SK-N-SH (cell line): Measurements from ENCODE around the gene PTGDS. TPM values are rescaled to one million over a fixed set of nuclear protein-coding genes. Genes with fewer than 3 reads are reported as not detected.

Experiments used
- CTCF ChIA-PET: fragments of 300-600, 350-600 bp; formaldehyde crosslinking; extraction: SDS; loops from one replicate; lab custom pipeline; 2021; lab: Yijun Ruan, JAX
- POLR2A ChIA-PET: fragments of 350-600 bp; sonication (Branson Sonifier 250); formaldehyde crosslinking; extraction: SDS; loops from one replicate; lab custom pipeline; 2020; ENCODE audit warnings: antibody characterized with exemption, inconsistent platforms; lab: Yijun Ruan, JAX
- DNase-seq: peaks from one replicate; pipeline ENCODE4 v3.0.0; 2012
- H2AFZ ChIP-seq: fragments of 200-600 bp; sonication (generic); 2 replicates; pipeline ENCODE4 v1.8.1; 2016; ENCODE audit warnings: antibody characterized with exemption, mild to moderate bottlenecking, low read depth
- H3F3A ChIP-seq: fragments of 200-600 bp; sonication (generic); replicated peaks from 2 replicates; pipeline ENCODE3; 2016; ENCODE audit warnings: antibody characterized with exemption, mild to moderate bottlenecking; ENCODE audit not compliant: insufficient read depth
- H3K27ac ChIP-seq, 2 experiments: fragments of 200-500 bp in 1 of 2; fragments of 200-600 bp in 1 of 2; sonication (Bioruptor generic) in 1 of 2; sonication (generic), shearing (Covaris generic) in 1 of 2; 2 replicates each; pipeline versions ENCODE4 v1.5.1 to v1.6.1; 2014 to 2016; ENCODE audit warnings: low read depth in 2 of 2, inconsistent platforms in 1 of 2, low read length in 1 of 2, mild to moderate bottlenecking in 1 of 2, mixed read lengths in 1 of 2
- H3K27me3 ChIP-seq: fragments of 200-600 bp; sonication (generic), shearing (Covaris generic); 2 replicates; pipeline ENCODE4 v1.6.1; 2016; ENCODE audit warnings: mixed run types; ENCODE audit not compliant: insufficient read depth
- H3K36me3 ChIP-seq, 2 experiments: fragments of 200-500 bp in 1 of 2; fragments of 200-600 bp in 1 of 2; sonication (Bioruptor generic) in 1 of 2; sonication (generic) in 1 of 2; replicated peaks in 1 of 2; 2 replicates each; pipeline versions ENCODE3 to v1.5.1; 2014 to 2016; ENCODE audit warnings: low read length in 1 of 2, mild to moderate bottlenecking in 1 of 2; ENCODE audit not compliant: insufficient read depth in 2 of 2, control insufficient read depth in 1 of 2
- H3K4me1 ChIP-seq, 2 experiments: fragments of 200-500 bp in 1 of 2; fragments of 200-600 bp in 1 of 2; sonication (Bioruptor generic) in 1 of 2; sonication (generic), shearing (Covaris generic) in 1 of 2; 2 replicates each; pipeline versions ENCODE4 v1.5.1 to v1.6.1; 2014 to 2016; ENCODE audit warnings: low read depth in 1 of 2, low read length in 1 of 2, mixed run types in 1 of 2; ENCODE audit not compliant: insufficient read depth in 2 of 2, control insufficient read depth in 1 of 2
- H3K4me2 ChIP-seq: fragments of 200-600 bp; sonication (generic), shearing (Covaris generic); 2 replicates; pipeline ENCODE4 v1.6.1; 2017; ENCODE audit warnings: mixed run types
- H3K4me3 ChIP-seq, 2 experiments: fragments of 200-500 bp in 1 of 2; fragments of 200-600 bp in 1 of 2; sonication (Bioruptor generic) in 1 of 2; sonication (generic), shearing (Covaris generic) in 1 of 2; 2 replicates each; pipeline versions ENCODE4 v1.5.1 to v1.8.1; 2014 to 2016; ENCODE audit warnings: low read depth in 2 of 2, inconsistent platforms in 1 of 2, low read length in 1 of 2, mild to moderate bottlenecking in 1 of 2, mixed read lengths in 1 of 2, moderate library complexity in 1 of 2
- H3K79me2 ChIP-seq: fragments of 200-600 bp; sonication (generic); 2 replicates; pipeline ENCODE4 v1.8.1; 2017; ENCODE audit warnings: mild to moderate bottlenecking; ENCODE audit not compliant: insufficient read depth
- H3K9ac ChIP-seq: fragments of 200-600 bp; sonication (generic); 2 replicates; pipeline ENCODE4 v1.6.1; 2017; ENCODE audit warnings: mixed run types
- H3K9me2 ChIP-seq: fragments of 200-600 bp; sonication (generic); 2 replicates; pipeline ENCODE4 v1.6.1; 2017; ENCODE audit warnings: mixed run types
- H3K9me3 ChIP-seq: fragments of 200-600 bp; sonication (generic); 2 replicates; pipeline ENCODE4 v1.6.1; 2017; ENCODE audit warnings: mixed run types, mild to moderate bottlenecking, moderate library complexity
- H4K20me1 ChIP-seq: fragments of 200-600 bp; sonication (generic); 2 replicates; pipeline ENCODE4 v1.6.1; 2017; ENCODE audit warnings: mild to moderate bottlenecking, mixed run types; ENCODE audit not compliant: insufficient read depth
- CHD2 ChIP-seq: fragments of 150-350 bp; IDR thresholded peaks from 2 replicates; pipeline ENCODE4 v1.6.1; 2018; ENCODE audit warnings: low read length; ENCODE audit not compliant: partially characterized antibody
- ELF1 ChIP-seq: IDR thresholded peaks from 2 replicates; pipeline ENCODE4 v1.4.0; 2012
- FOSL2 ChIP-seq: IDR thresholded peaks from 2 replicates; pipeline ENCODE4 v1.4.0; 2012; ENCODE audit warnings: low read depth, mild to moderate bottlenecking, moderate library complexity, borderline replicate concordance
- FOXM1 ChIP-seq: IDR thresholded peaks from 2 replicates; pipeline ENCODE4 v1.4.0; 2012; ENCODE audit warnings: low read depth, mild to moderate bottlenecking
- GABPA ChIP-seq: IDR thresholded peaks from 2 replicates; pipeline ENCODE4 v1.4.0; 2012; ENCODE audit warnings: low read depth, mild to moderate bottlenecking
- GATA2 ChIP-seq: sonication (generic); formaldehyde crosslinking; IDR thresholded peaks from 2 replicates; pipeline ENCODE4 v1.5.0; 2020; ENCODE audit warnings: mild to moderate bottlenecking, missing genetic modification reagents
- IRF3 ChIP-seq: fragments of 150-350 bp; IDR thresholded peaks from 2 replicates; pipeline ENCODE4 v1.6.1; 2016; ENCODE audit warnings: mild to moderate bottlenecking, low read depth, low read length
- MAX ChIP-seq: IDR thresholded peaks from 2 replicates; pipeline ENCODE4 v1.4.0; 2012; ENCODE audit warnings: low read depth
- MEF2A ChIP-seq: IDR thresholded peaks from 2 replicates; pipeline ENCODE4 v1.4.0; 2012; ENCODE audit warnings: low read depth, borderline replicate concordance
- MXI1 ChIP-seq: IDR thresholded peaks from 2 replicates; pipeline ENCODE4 v1.6.1; 2012; ENCODE audit warnings: mild to moderate bottlenecking, low read depth, low read length, improper control_type of control experiment
- NFIC ChIP-seq: IDR thresholded peaks from 2 replicates; pipeline ENCODE4 v1.4.0; 2012; ENCODE audit warnings: borderline replicate concordance
- NRF1 ChIP-seq: IDR thresholded peaks from 2 replicates; pipeline ENCODE4 v1.6.1; 2012; ENCODE audit warnings: low read depth, mild to moderate bottlenecking, low read length
- POLR2AphosphoS5 ChIP-seq: IDR thresholded peaks from 2 replicates; pipeline ENCODE4 v1.6.1; 2012; ENCODE audit warnings: low read depth, low read length
- RAD21 ChIP-seq: IDR thresholded peaks from 2 replicates; pipeline ENCODE4 v1.6.1; 2012; ENCODE audit warnings: mild to moderate bottlenecking, low read length
- RCOR1 ChIP-seq: fragments of 150-350 bp; IDR thresholded peaks from 2 replicates; pipeline ENCODE4 v1.6.1; 2017; ENCODE audit warnings: antibody characterized with exemption, low read length
- RXRA ChIP-seq: IDR thresholded peaks from 2 replicates; pipeline ENCODE4 v1.4.0; 2012; ENCODE audit warnings: low read depth, mild to moderate bottlenecking, borderline replicate concordance
- SIN3A ChIP-seq: IDR thresholded peaks from 2 replicates; pipeline ENCODE4 v1.6.1; 2012; ENCODE audit warnings: low read depth, mild to moderate bottlenecking, low read length, moderate library complexity, borderline replicate concordance
- SMC3 ChIP-seq: IDR thresholded peaks from 2 replicates; pipeline ENCODE4 v1.6.1; 2012; ENCODE audit warnings: low read depth, low read length, improper control_type of control experiment
- TAF1 ChIP-seq: IDR thresholded peaks from 2 replicates; pipeline ENCODE4 v1.6.1; 2012; ENCODE audit warnings: low read depth, mild to moderate bottlenecking, low read length, moderate library complexity, borderline replicate concordance
- TEAD4 ChIP-seq: IDR thresholded peaks from 2 replicates; pipeline ENCODE4 v1.4.0; 2012; ENCODE audit warnings: mild to moderate bottlenecking, borderline replicate concordance; ENCODE audit not compliant: insufficient read depth
- USF2 ChIP-seq: fragments of 150-350 bp; IDR thresholded peaks from 2 replicates; pipeline ENCODE4 v1.6.1; 2017; ENCODE audit warnings: antibody characterized with exemption, low read length, low read depth, borderline replicate concordance
- YY1 ChIP-seq: IDR thresholded peaks from 2 replicates; pipeline ENCODE4 v1.4.0; 2012; ENCODE audit warnings: low read depth, mild to moderate bottlenecking
- WGBS: methylation state at CpG from one replicate; pipeline ENCODE4 v1.1.6; 2017; ENCODE audit warnings: low lambda C conversion rate; 5-methylcytosine and 5-hydroxymethylcytosine counted together
- polyA plus RNA-seq, 3 experiments: library from polyadenylated mRNA; depleted of rRNA; stranded (reverse); fragments of >200 nt; gene quantifications; 2 replicates each; pipeline ENCODE4 v1.2.3, GENCODE V29; 2012
- TF ChIP-seq, protein P1 (sequence below): IDR thresholded peaks from 2 replicates; pipeline ENCODE4; 2012
- TF ChIP-seq, protein P2 (sequence below): IDR thresholded peaks from 2 replicates; pipeline ENCODE4 v1.6.1; 2012; ENCODE audit warnings: mild to moderate bottlenecking, low read depth, low read length, moderate library complexity
- TF ChIP-seq, protein P3 (sequence below): IDR thresholded peaks from 2 replicates; pipeline ENCODE4 v1.4.0; 2012; ENCODE audit warnings: low read depth, borderline replicate concordance

PTGDS gene
- polyA plus RNA-seq, 1 of the 3 experiments (the other 2 are of a cell fraction), result not detected

DNA sequence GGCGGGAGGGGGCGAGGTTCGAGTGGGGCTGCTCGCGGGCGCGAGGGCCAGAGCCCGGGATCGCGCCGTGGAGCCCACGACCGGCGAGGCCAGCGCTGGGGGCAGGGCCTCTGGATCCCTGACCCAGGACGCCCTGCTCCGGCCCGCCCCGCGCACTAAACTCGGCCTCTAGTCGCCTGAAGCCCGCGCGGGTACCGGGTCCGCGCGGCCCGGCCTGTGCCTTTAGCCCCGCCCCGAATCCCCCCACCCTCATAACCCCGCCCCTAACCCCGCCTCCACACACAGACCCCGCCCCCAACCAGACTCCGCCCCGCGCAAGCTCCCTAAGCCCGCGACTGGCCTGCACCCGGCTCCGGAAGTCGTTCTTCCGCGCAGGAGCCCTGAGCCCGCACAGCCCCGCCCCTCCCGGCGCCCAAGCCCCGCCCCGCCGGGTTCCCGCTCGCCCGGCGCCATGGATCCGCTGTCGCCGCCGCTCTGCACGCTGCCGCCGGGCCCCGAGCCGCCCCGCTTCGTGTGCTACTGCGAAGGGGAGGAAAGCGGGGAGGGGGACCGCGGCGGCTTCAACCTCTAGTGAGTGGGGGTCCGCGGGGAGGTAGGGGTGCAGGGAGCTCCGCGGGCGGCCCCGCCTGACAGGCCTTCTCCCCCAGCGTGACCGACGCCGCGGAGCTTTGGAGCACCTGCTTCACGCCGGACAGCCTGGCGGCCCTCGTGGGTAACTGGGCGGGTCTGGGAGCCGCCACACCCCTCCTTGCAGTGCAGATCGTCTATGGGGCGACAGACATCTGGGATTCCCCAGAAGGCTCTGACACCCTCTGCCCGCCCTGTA is 14.9 kb downstream of the PTGDS start, which contains the start of gene PAXX:
TSS of gene PAXX (plus strand) at position 430 of the 826 bp plus-strand sequence. CDS start at position 452, 22 bp downstream.
- 0 out of 2 replicates have a peak, but pooled peaks cover 3% of the 10 kb centered on the region for H4K20me1 ChIP-seq
- 6% methylated on average over 25 of the region's 92 CpGs for WGBS
- H3F3A ChIP-seq, result no peaks in the 10 kb centered on the region
- no peaks in the 10 kb centered on the region for H3K27me3 ChIP-seq
- H3K9me3 ChIP-seq, result no peaks in the 10 kb centered on the region
- H3K9me2 ChIP-seq, result no peaks in the 10 kb centered on the region
- H3K4me3 ChIP-seq, result peak within 1 kb of the TSS; percentile 80 to 85
- peak within 1 kb of the TSS in 1 of 2 experiments; percentile 56; a peak in 2 of 4 replicates for H3K27ac ChIP-seq
- peaks cover 18% of the 10 kb centered on the region; the same call in 1 of the 2 replicates for H3K79me2 ChIP-seq
- peak; percentile 100 for DNase-seq
- H3K4me1 ChIP-seq, result peaks cover 9 to 24% of the 10 kb centered on the region in 2 experiments; a peak in 3 of 4 replicates
- peak within 1 kb of the TSS; percentile 95 for H3K4me2 ChIP-seq
- peak within 1 kb of the TSS; percentile 75 for H3K9ac ChIP-seq
- ChIA-PET CTCF (interaction anchor here (0.6 to 6.8 kb wide), 10 partner anchors 10 to 74 kb away, joined by 3 to 68 read pairs (median 4); partner anchors contain the start of genes ABCA2, C8G, FBXW5 and FUT7), POLR2A (interaction anchor here (0.6 to 1.8 kb wide), 3 partner anchors 22 to 48 kb away, joined by 3 to 7 read pairs (median 4); partner anchors contain the start of gene FBXW5)
- peak within 1 kb of the TSS; percentile 89 for H2AFZ ChIP-seq
- peaks cover 0 to 7% of the 10 kb centered on the region in 2 experiments for H3K36me3 ChIP-seq
- TF ChIP-seq, protein P1, sequence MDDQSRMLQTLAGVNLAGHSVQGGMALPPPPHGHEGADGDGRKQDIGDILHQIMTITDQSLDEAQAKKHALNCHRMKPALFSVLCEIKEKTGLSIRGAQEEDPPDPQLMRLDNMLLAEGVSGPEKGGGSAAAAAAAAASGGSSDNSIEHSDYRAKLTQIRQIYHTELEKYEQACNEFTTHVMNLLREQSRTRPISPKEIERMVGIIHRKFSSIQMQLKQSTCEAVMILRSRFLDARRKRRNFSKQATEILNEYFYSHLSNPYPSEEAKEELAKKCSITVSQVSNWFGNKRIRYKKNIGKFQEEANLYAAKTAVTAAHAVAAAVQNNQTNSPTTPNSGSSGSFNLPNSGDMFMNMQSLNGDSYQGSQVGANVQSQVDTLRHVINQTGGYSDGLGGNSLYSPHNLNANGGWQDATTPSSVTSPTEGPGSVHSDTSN, result no peak
- TF ChIP-seq GATA2 (CRISPR knock-in tag) (no peak), FOXM1 (no peak), MAX (peak; percentile 45), IRF3 (no peak), FOSL2 (no peak), GABPA (peak; percentile 47; the same call in 1 of the 2 replicates), ELF1 (peak; percentile 49; the same call in 1 of the 2 replicates), RAD21 (no peak), RCOR1 (no peak), NRF1 (peak; percentile 69), RXRA (no peak), MEF2A (no peak), TEAD4 (no peak), YY1 (peak; percentile 56; the same call in 1 of the 2 replicates), MXI1 (peak; percentile 91), POLR2AphosphoS5 (0 out of 2 replicates have a peak, but pooled peaks have one; percentile 39), CHD2 (no peak), TAF1 (no peak; the same call in 1 of the 2 replicates), SIN3A (no peak), USF2 (no peak), SMC3 (no peak), NFIC (no peak)
- TF ChIP-seq, protein P2, sequence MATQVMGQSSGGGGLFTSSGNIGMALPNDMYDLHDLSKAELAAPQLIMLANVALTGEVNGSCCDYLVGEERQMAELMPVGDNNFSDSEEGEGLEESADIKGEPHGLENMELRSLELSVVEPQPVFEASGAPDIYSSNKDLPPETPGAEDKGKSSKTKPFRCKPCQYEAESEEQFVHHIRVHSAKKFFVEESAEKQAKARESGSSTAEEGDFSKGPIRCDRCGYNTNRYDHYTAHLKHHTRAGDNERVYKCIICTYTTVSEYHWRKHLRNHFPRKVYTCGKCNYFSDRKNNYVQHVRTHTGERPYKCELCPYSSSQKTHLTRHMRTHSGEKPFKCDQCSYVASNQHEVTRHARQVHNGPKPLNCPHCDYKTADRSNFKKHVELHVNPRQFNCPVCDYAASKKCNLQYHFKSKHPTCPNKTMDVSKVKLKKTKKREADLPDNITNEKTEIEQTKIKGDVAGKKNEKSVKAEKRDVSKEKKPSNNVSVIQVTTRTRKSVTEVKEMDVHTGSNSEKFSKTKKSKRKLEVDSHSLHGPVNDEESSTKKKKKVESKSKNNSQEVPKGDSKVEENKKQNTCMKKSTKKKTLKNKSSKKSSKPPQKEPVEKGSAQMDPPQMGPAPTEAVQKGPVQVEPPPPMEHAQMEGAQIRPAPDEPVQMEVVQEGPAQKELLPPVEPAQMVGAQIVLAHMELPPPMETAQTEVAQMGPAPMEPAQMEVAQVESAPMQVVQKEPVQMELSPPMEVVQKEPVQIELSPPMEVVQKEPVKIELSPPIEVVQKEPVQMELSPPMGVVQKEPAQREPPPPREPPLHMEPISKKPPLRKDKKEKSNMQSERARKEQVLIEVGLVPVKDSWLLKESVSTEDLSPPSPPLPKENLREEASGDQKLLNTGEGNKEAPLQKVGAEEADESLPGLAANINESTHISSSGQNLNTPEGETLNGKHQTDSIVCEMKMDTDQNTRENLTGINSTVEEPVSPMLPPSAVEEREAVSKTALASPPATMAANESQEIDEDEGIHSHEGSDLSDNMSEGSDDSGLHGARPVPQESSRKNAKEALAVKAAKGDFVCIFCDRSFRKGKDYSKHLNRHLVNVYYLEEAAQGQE, result no peak
- TF ChIP-seq, protein P3, sequence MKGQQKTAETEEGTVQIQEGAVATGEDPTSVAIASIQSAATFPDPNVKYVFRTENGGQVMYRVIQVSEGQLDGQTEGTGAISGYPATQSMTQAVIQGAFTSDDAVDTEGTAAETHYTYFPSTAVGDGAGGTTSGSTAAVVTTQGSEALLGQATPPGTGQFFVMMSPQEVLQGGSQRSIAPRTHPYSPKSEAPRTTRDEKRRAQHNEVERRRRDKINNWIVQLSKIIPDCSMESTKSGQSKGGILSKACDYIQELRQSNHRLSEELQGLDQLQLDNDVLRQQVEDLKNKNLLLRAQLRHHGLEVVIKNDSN, result no peak
